Neutrophil (primary cell): ENCODE results near the gene ENO1.
"Not testable (repeated sequence)": the region's sequence is repeated elsewhere in the genome, so short reads cannot be mapped to it uniquely, and the experiment has no call there.

Experiments used
- H3K27ac ChIP-seq: fragments of 200-600 bp; sonication (generic); 2 replicates; pipeline ENCODE4 v1.5.1; 2016; ENCODE audit warnings: mild to moderate bottlenecking, moderate library complexity
- H3K27me3 ChIP-seq: fragments of 200-600 bp; sonication (generic); 2 replicates; pipeline ENCODE4 v1.6.0; 2016; ENCODE audit warnings: mild to moderate bottlenecking
- H3K36me3 ChIP-seq: fragments of 200-600 bp; sonication (generic); 2 replicates; pipeline ENCODE4 v1.5.1; 2017
- H3K4me1 ChIP-seq, 2 experiments: fragments of 200-600 bp in 1 of 2; sonication (generic) in 1 of 2; 1 replicate in 1 of 2; 2 replicates in 1 of 2; pipeline versions ENCODE4 v1.5.1 to v1.6.1; 2013 to 2016; ENCODE audit warnings: low read depth in 1 of 2, low read length in 1 of 2, mild to moderate bottlenecking in 1 of 2, moderate library complexity in 1 of 2; ENCODE audit not compliant: control insufficient read depth in 1 of 2, insufficient read depth in 1 of 2
- H3K4me3 ChIP-seq, 2 experiments: fragments of 200-600 bp in 1 of 2; sonication (generic) in 1 of 2; 1 replicate in 1 of 2; 2 replicates in 1 of 2; pipeline ENCODE4 v1.5.1; 2013 to 2016; ENCODE audit warnings: low read depth in 1 of 2, low read length in 1 of 2, mild to moderate bottlenecking in 1 of 2, moderate library complexity in 1 of 2
- H3K9me3 ChIP-seq: fragments of 200-600 bp; sonication (generic); 2 replicates; pipeline ENCODE4 v1.5.1; 2016
- CTCF ChIP-seq: fragments of 200-600 bp; sonication (generic); IDR thresholded peaks from 2 replicates; pipeline ENCODE4 v1.5.1; 2016; ENCODE audit warnings: antibody characterized with exemption

The ENO1 gene

GRCh38 chr1:8841395-8841794, 37.1 kb downstream of the ENO1 start:
- no peak overlapping the region for H3K27ac ChIP-seq
- H3K9me3 ChIP-seq: no peaks in the 10 kb centered on the region

GRCh38 chr1:8839990-8840389, 38.5 kb downstream of the ENO1 start:
- H3K4me1 ChIP-seq: no peaks in the 10 kb centered on the region
- H3K27ac ChIP-seq: no peak overlapping the region
- no peaks in the 10 kb centered on the region for H3K27me3 ChIP-seq
- H3K36me3 ChIP-seq: no peaks in the 10 kb centered on the region
- no peak for TF ChIP-seq CTCF
- H3K9me3 ChIP-seq: no peaks in the 10 kb centered on the region
- no peak overlapping the region for H3K4me3 ChIP-seq

More at GRCh38 chr1:8841395-8841794, 37.1 kb downstream of the ENO1 start:
- H3K4me1 ChIP-seq: no peaks in the 10 kb centered on the region
- H3K27me3 ChIP-seq: no peaks in the 10 kb centered on the region
- H3K36me3 ChIP-seq: no peaks in the 10 kb centered on the region
- H3K4me3 ChIP-seq: no peak overlapping the region
- TF ChIP-seq CTCF: no peak

- no peak overlapping the region for H3K4me3 ChIP-seq
- no peaks in the 10 kb centered on the region for H3K9me3 ChIP-seq
- no peaks in the 10 kb centered on the region for H3K36me3 ChIP-seq
- no peak for TF ChIP-seq CTCF
- H3K27me3 ChIP-seq: no peaks in the 10 kb centered on the region
- H3K4me1 ChIP-seq: no peaks in the 10 kb centered on the region
- no peak overlapping the region for H3K27ac ChIP-seq
Measured at GRCh38 chr1:8835941-8836643, 42.4 kb downstream of the ENO1 start.

GRCh38 chr1:8831340-8831739, 47.1 kb downstream of the ENO1 start:
- H3K27ac ChIP-seq: no peak overlapping the region
- no peak overlapping the region for H3K4me3 ChIP-seq
- no peaks in the 10 kb centered on the region for H3K27me3 ChIP-seq
- H3K9me3 ChIP-seq: no peaks in the 10 kb centered on the region
- TF ChIP-seq CTCF: no peak
- H3K4me1 ChIP-seq: peaks cover 2 to 6% of the 10 kb centered on the region in 2 experiments
- H3K36me3 ChIP-seq: no peaks in the 10 kb centered on the region

- not testable (repeated sequence) for H3K27me3 ChIP-seq, H3K27ac ChIP-seq
Measured at GRCh38 chr1:8830732-8831131, 47.8 kb downstream of the ENO1 start.

GRCh38 chr1:8825985-8826481, 52.5 kb downstream of the ENO1 start:
- peaks cover 6 to 16% of the 10 kb centered on the region in 2 experiments for H3K4me1 ChIP-seq
- no peaks in the 10 kb centered on the region for H3K27me3 ChIP-seq
- no peak overlapping the region for H3K27ac ChIP-seq
- H3K36me3 ChIP-seq: no peaks in the 10 kb centered on the region
- H3K4me3 ChIP-seq: no peak overlapping the region
- no peaks in the 10 kb centered on the region for H3K9me3 ChIP-seq
- no peak for TF ChIP-seq CTCF

More at GRCh38 chr1:8830732-8831131, 47.8 kb downstream of the ENO1 start:
- not testable (repeated sequence) for H3K4me3 ChIP-seq, H3K36me3 ChIP-seq, H3K4me1 ChIP-seq, H3K9me3 ChIP-seq
